Natural killer cell (primary cell): Measurements from ENCODE around the gene SLC26A8. TPM values are rescaled to one million over a fixed set of nuclear protein-coding genes. Genes with fewer than 3 reads are reported as not detected.

Source experiments
- ATAC-seq, 3 donors: fragments of 150-1000 bp in 2 of 3; fragments of 200-7000 bp in 1 of 3; cut with Tn5 transposase; 1 replicate in 1 of 3; 2 replicates in 2 of 3; pipeline ENCODE4 v1.10.0; 2021; ENCODE audit warnings: mild to moderate bottlenecking in 2 of 3, moderate library complexity in 2 of 3
- DNase-seq, 2 donors: peaks; one replicate each; pipeline versions ENCODE4 v3.0.0 to v3.0.0-alpha.2; 2013 to 2021; ENCODE audit warnings: mixed read lengths in 1 of 2
- H3K27ac ChIP-seq: one replicate; pipeline ENCODE4 v1.5.1; 2013; ENCODE audit warnings: mild to moderate bottlenecking, low read length
- H3K27me3 ChIP-seq: one replicate; pipeline ENCODE4 v1.6.1; 2013; ENCODE audit warnings: low read length; ENCODE audit not compliant: control insufficient read depth, insufficient read depth
- H3K36me3 ChIP-seq: one replicate; pipeline ENCODE4 v1.6.1; 2013; ENCODE audit warnings: low read length; ENCODE audit not compliant: control insufficient read depth, insufficient read depth
- H3K4me1 ChIP-seq: one replicate; pipeline ENCODE4 v1.6.1; 2013; ENCODE audit warnings: low read length; ENCODE audit not compliant: control insufficient read depth, insufficient read depth
- H3K4me3 ChIP-seq: one replicate; pipeline ENCODE4 v1.5.1; 2013; ENCODE audit warnings: low read length
- H3K9me3 ChIP-seq: one replicate; pipeline ENCODE4 v1.6.1; 2013; ENCODE audit warnings: low read length; ENCODE audit not compliant: control insufficient read depth, insufficient read depth
- H3K27ac Mint-ChIP-seq, 2 donors: one replicate each; pipeline ENCODE4 v1.8.0; 2022; ENCODE audit warnings: mild to moderate bottlenecking in 2 of 2, mixed read lengths in 2 of 2, moderate library complexity in 1 of 2
- H3K27me3 Mint-ChIP-seq, 2 donors: one replicate each; pipeline ENCODE4 v1.8.0; 2022; ENCODE audit warnings: low read depth in 2 of 2, mixed read lengths in 2 of 2
- H3K36me3 Mint-ChIP-seq: one replicate; pipeline ENCODE4 v1.8.0; 2022; ENCODE audit warnings: mixed read lengths
- H3K4me1 Mint-ChIP-seq, 2 donors: one replicate each; pipeline ENCODE4 v1.8.0; 2022; ENCODE audit warnings: mixed read lengths in 2 of 2
- H3K4me3 Mint-ChIP-seq: one replicate; pipeline ENCODE4 v1.8.0; 2022; ENCODE audit warnings: mild to moderate bottlenecking, moderate library complexity, mixed read lengths
- H3K9me3 Mint-ChIP-seq, 2 donors: one replicate each; pipeline ENCODE4 v1.8.0; 2022; ENCODE audit warnings: mixed read lengths in 2 of 2
- WGBS: methylation state at CpG from one replicate; pipeline ENCODE4 v1.1.7; 2013; ENCODE audit warnings: missing lambda C conversion rate; ENCODE audit not compliant: insufficient coverage; 5-methylcytosine and 5-hydroxymethylcytosine counted together
- intact Hi-C: fragments of 100-400 bp; cut with micrococcal nuclease; formaldehyde crosslinking; loops from one replicate; pipeline ENCODE4 v1.14.2; 2022
- total RNA-seq, 4 donors: library from RNA; stranded (reverse); fragments of 120-200 nt in 1 of 4; gene quantifications; one replicate each; pipeline versions ENCODE4 v1.2.3 to v1.2.4, GENCODE V29; 2013 to 2022
- TF ChIP-seq, protein P1 (sequence below): fragments of 200-600 bp; IDR thresholded peaks from one replicate; pipeline ENCODE4 v1.8.0; 2022; ENCODE audit warnings: antibody characterized with exemption

Gene SLC26A8
- total RNA-seq, 3 donors from 2014 or later (not counting 1 experiment from before 2014, with no cell fraction given), result 0.93 TPM; not detected in 2

DNA sequence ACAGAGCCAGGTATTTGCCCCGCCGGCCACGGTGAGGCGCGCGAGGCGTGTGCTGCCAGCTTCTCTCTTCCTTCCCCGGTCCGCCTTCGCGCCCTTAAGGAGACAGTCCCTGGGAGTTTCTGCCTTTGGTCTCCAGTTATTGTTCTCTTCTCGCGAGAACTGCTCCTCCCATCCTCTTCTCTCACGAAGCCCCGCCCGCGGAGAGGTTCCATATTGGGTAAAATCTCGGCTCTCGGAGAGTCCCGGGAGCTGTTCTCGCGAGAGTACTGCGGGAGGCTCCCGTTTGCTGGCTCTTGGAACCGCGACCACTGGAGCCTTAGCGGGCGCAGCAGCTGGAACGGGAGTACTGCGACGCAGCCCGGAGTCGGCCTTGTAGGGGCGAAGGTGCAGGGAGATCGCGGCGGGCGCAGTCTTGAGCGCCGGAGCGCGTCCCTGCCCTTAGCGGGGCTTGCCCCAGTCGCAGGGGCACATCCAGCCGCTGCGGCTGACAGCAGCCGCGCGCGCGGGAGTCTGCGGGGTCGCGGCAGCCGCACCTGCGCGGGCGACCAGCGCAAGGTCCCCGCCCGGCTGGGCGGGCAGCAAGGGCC is 3.2 kb upstream of the SLC26A8 start, which contains the start of gene MAPK14:
MAPK14 (plus strand) TSS at position 308 of the 587 bp plus-strand sequence. CDS start 350 bp downstream, outside the sequence.
- peaks cover 35 to 36% of the 10 kb centered on the region in 2 donors for H3K4me1 Mint-ChIP-seq
- DNase-seq (peak; percentile 97 to 100), ATAC-seq (peak; percentile 87 to 97 (median 90))
- no peaks in the 10 kb centered on the region for H3K36me3 ChIP-seq
- H3K27ac Mint-ChIP-seq, result peak within 1 kb of the TSS; percentile 93 to 94
- peaks cover 4% of the 10 kb centered on the region for H3K27me3 ChIP-seq
- no peaks in the 10 kb centered on the region for H3K36me3 Mint-ChIP-seq
- intact Hi-C loops, result loop anchor here (1.0 kb wide), 6 partner anchors 68 to 333 kb away; partner anchors contain the start of gene MAPK13
- H3K4me3 Mint-ChIP-seq, result peak within 1 kb of the TSS; percentile 97
- H3K9me3 ChIP-seq, result no peaks in the 10 kb centered on the region
- peak within 1 kb of the TSS; percentile 81 for H3K27ac ChIP-seq
- peaks cover 13 to 29% of the 10 kb centered on the region in 2 donors for H3K27me3 Mint-ChIP-seq
- TF ChIP-seq, protein P1, sequence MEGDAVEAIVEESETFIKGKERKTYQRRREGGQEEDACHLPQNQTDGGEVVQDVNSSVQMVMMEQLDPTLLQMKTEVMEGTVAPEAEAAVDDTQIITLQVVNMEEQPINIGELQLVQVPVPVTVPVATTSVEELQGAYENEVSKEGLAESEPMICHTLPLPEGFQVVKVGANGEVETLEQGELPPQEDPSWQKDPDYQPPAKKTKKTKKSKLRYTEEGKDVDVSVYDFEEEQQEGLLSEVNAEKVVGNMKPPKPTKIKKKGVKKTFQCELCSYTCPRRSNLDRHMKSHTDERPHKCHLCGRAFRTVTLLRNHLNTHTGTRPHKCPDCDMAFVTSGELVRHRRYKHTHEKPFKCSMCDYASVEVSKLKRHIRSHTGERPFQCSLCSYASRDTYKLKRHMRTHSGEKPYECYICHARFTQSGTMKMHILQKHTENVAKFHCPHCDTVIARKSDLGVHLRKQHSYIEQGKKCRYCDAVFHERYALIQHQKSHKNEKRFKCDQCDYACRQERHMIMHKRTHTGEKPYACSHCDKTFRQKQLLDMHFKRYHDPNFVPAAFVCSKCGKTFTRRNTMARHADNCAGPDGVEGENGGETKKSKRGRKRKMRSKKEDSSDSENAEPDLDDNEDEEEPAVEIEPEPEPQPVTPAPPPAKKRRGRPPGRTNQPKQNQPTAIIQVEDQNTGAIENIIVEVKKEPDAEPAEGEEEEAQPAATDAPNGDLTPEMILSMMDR, result peak; percentile 81
- peak within 1 kb of the TSS; percentile 98 for H3K4me3 ChIP-seq
- peaks cover 17% of the 10 kb centered on the region for H3K4me1 ChIP-seq
- H3K9me3 Mint-ChIP-seq, result no peaks in the 10 kb centered on the region
- WGBS, result under 1% methylated on average over 62 of the region's 62 CpGs

DNA sequence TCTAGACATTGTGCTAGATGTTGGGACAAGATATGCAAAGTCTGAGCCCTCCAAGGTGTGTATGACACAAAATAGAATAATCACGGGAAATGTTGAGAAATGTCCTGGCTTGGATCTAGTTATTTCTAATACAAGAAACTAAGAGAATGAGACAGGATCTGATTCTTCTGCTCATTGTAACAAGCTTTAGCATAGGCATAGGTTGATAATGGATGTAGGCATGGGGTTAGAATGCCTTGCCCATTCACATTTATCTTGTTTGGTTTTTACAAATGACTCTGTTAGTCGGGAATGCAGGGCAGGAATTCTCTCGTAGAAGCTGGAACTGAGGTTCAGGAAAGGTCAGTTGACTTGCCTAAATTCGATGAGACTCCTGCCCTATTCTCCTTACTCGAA is 1.5 kb upstream of the SLC26A8 start:
- no peaks in the 10 kb centered on the region for H3K9me3 Mint-ChIP-seq
- 93% methylated on average over 5 of the region's 5 CpGs for WGBS
- no peak overlapping the region for H3K27ac Mint-ChIP-seq

DNA sequence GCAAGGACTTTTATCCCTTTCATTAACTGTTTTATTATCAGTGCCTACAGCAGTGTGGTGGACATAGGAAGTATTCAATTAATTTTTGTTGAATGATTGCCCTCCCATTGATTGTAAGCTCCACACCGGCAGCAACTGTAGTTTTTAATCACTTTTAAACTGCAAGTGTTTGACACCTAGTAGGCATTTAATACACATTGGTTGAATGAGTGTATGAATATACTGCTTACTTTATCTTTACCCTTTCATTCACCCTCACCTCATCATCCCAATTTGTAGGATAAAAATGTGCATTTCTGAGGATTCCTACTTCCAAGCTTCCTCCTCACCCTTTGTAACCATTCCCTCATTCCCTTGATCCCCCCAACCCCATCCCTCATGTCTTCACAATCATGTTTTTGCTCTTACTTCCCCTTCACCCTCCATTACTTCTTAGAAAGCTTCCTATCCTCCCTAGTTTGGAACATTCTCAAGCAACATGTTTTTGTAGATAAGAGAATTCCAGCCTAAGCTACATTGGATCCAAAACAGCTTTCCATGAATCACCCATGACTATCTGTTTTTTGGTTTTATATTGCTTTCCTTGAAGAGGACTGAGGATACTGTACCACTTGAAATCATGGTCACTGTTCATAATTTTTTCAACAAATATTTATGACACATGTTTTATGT is 955 bp upstream of the SLC26A8 start:
- no CpG with 5 or more reads among the region's 1 CpG for WGBS
- ATAC-seq (no peak), DNase-seq (no peak)
- H3K27ac ChIP-seq, result no peak overlapping the region
- H3K9me3 ChIP-seq, result no peaks in the 10 kb centered on the region
- H3K4me3 ChIP-seq, result no peak overlapping the region
- no peaks in the 10 kb centered on the region for H3K36me3 ChIP-seq
- Mint-ChIP-seq H3K4me1 (peaks cover 22 to 23% of the 10 kb centered on the region in 2 donors), H3K9me3 (no peaks in the 10 kb centered on the region), H3K27ac (no peak overlapping the region), H3K4me3 (no peak overlapping the region), H3K36me3 (no peaks in the 10 kb centered on the region), H3K27me3 (peaks cover 13 to 29% of the 10 kb centered on the region in 2 donors)
- TF ChIP-seq, protein P1, result no peak
- peaks cover 9% of the 10 kb centered on the region for H3K4me1 ChIP-seq
- H3K27me3 ChIP-seq, result peaks cover 4% of the 10 kb centered on the region
- intact Hi-C loops, result no loop called here

More for the DNA sequence above, 1.5 kb upstream of the SLC26A8 start:
- Mint-ChIP-seq H3K4me1 (peaks cover 22 to 23% of the 10 kb centered on the region in 2 donors), H3K4me3 (no peak overlapping the region), H3K36me3 (no peaks in the 10 kb centered on the region), H3K27me3 (peaks cover 13 to 29% of the 10 kb centered on the region in 2 donors)
- no peaks in the 10 kb centered on the region for H3K9me3 ChIP-seq
- TF ChIP-seq, protein P1, result no peak
- peaks cover 4% of the 10 kb centered on the region for H3K27me3 ChIP-seq
- no peak overlapping the region for H3K4me3 ChIP-seq
- intact Hi-C loops, result no loop called here
- no peaks in the 10 kb centered on the region for H3K36me3 ChIP-seq
- H3K27ac ChIP-seq, result no peak overlapping the region
- DNase-seq (no peak), ATAC-seq (no peak)
- H3K4me1 ChIP-seq, result peaks cover 11% of the 10 kb centered on the region
